ENCODE data around the gene GPS2.
A peak's percentile ranks its signal among the peaks of the same experiment; 100 is the strongest.

GPS2 gene

DNA sequence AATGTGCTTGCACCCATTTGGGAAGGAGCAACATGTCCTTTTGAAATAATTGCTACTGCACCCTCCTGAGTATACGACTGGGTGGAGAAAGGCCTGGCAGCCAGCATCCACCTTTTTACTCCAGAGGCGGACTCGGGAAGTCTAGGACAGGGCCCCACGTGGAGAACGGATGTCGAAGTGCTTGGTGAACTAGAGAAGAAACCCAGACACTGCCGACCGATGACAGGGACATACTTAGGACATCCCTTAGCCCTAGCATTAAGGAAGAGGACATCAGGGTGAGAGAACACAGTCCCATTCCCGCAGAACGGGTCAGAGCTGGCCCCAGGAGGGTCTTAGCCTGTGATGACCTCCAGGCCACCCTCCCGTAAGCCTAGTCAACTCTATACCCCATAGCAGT is 24.5 kb downstream of the GPS2 start:
- Histone ChIP-seq H3K4me1 (ENCODE audit: control insufficient read depth, insufficient read depth, low read length) (peaks cover 18% of the 10 kb centered on the region), H3K9me3 (ENCODE audit: control insufficient read depth, insufficient read depth, low read depth, low read length) (no peaks in the 10 kb centered on the region), H3K4me3 (ENCODE audit: low read depth, low read length) (no peak overlapping the region), H3K9ac (ENCODE audit: low read length) (no peak overlapping the region), H3K27me3 (ENCODE audit: control insufficient read depth, insufficient read depth, low read length) (peaks cover 12% of the 10 kb centered on the region), H3K27ac (ENCODE audit: low read depth, low read length) (no peak overlapping the region), H3K36me3 (ENCODE audit: control insufficient read depth, insufficient read depth, low read length) (peaks cover 20% of the 10 kb centered on the region; the same call in 1 of the 2 replicates)

DNA sequence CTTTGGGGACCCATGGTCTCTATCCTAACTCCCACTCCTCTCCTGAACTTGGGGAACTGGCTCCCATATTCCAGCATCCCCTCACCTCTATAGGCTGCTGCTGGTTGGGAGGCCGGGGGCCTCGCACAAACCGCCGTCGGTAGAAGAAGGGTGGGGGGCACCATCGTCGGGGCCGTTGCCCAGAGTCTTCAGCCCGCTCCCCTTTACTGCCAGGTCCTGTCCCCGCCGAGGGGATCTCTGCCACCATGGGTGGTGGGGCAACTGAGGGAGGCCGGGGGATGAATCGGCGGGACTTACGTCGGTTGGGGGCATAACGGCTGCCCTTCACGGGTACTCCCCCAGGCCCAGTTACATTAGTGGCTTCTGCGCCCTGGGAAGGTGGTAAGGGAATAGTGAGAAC is 25.0 kb downstream of the GPS2 start:
- Histone ChIP-seq H3K27me3 (ENCODE audit: control insufficient read depth, insufficient read depth, low read length) (peaks cover 7% of the 10 kb centered on the region; the same call in 1 of the 2 replicates), H3K27ac (ENCODE audit: low read depth, low read length) (no peak overlapping the region), H3K4me1 (ENCODE audit: control insufficient read depth, insufficient read depth, low read length) (peaks cover 18% of the 10 kb centered on the region), H3K4me3 (ENCODE audit: low read depth, low read length) (no peak overlapping the region), H3K9ac (ENCODE audit: low read length) (no peak overlapping the region), H3K36me3 (ENCODE audit: control insufficient read depth, insufficient read depth, low read length) (peaks cover 23% of the 10 kb centered on the region), H3K9me3 (ENCODE audit: control insufficient read depth, insufficient read depth, low read depth, low read length) (no peaks in the 10 kb centered on the region)

DNA sequence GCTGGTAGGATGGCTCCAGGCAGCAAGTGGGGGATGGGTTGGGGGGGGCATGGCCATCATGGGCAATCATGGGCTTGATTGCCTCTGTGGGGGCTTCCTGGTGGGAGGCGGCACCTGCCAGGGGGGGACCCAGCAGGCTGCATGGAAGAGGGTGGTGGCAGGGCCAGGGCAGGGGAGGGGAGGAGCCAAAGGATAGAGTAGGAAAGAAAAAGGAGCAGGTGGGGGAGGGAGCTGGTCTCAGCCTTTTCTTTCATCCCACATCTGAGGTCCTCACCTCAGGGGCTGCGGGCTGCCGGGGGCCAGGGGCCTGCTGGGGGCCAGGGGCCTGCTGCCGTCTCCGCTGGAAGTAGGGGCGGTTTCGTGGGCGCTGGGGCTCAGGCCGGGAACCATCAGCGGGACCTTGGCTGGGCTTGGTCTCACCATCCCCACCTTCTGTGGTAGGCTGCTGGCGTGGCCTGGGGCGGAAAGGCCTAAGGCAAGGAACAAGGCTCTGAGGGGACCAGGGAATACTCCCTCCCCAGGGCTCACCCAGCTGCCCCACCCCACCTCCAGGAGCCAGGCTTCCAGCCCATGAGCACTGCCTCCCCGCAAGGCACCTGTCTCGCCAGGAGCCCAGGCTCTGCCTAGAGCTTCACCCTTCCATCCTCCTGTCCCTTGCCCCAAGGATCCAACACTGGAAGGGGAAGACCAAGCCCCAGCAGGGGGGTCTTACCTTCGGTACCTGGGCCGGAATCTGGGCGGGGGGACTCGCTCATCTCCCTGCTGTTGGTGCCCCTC is 25.7 kb downstream of the GPS2 start:
- H3K9me3 ChIP-seq (ENCODE audit: control insufficient read depth, insufficient read depth, low read depth, low read length), result no peaks in the 10 kb centered on the region
- H3K4me1 ChIP-seq (ENCODE audit: control insufficient read depth, insufficient read depth, low read length), result peaks cover 15% of the 10 kb centered on the region
- no peak overlapping the region for H3K27ac ChIP-seq (ENCODE audit: low read depth, low read length)
- peaks cover 30% of the 10 kb centered on the region for H3K36me3 ChIP-seq (ENCODE audit: control insufficient read depth, insufficient read depth, low read length)
- H3K9ac ChIP-seq (ENCODE audit: low read length), result no peak overlapping the region
- H3K27me3 ChIP-seq (ENCODE audit: control insufficient read depth, insufficient read depth, low read length), result peaks cover 3% of the 10 kb centered on the region; the same call in 1 of the 2 replicates
- no peak overlapping the region for H3K4me3 ChIP-seq (ENCODE audit: low read depth, low read length)

DNA sequence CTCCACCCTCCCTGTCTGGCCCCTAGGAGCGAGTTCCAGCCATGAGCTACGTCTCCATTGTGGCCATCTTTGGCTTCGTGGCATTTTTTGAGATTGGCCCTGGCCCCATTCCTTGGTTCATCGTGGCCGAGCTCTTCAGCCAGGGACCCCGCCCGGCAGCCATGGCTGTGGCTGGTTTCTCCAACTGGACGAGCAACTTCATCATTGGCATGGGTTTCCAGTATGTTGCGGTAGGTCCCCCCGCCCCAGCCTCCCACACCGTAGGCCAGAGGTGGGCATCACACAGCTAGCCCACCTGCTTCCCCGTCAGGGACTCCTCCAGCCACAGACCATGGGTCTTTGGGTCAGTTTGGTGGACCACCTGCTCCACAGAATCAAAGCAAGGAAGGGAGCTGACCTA is 29.5 kb downstream of the GPS2 start:
- Histone ChIP-seq H3K27ac (ENCODE audit: low read depth, low read length) (no peak overlapping the region), H3K36me3 (ENCODE audit: control insufficient read depth, insufficient read depth, low read length) (peaks cover 36% of the 10 kb centered on the region), H3K9me3 (ENCODE audit: control insufficient read depth, insufficient read depth, low read depth, low read length) (no peaks in the 10 kb centered on the region), H3K9ac (ENCODE audit: low read length) (no peak overlapping the region), H3K4me1 (ENCODE audit: control insufficient read depth, insufficient read depth, low read length) (0 out of 2 replicates have a peak, but pooled peaks cover 3% of the 10 kb centered on the region), H3K4me3 (ENCODE audit: low read depth, low read length) (no peak overlapping the region), H3K27me3 (ENCODE audit: control insufficient read depth, insufficient read depth, low read length) (peaks cover 9% of the 10 kb centered on the region)

DNA sequence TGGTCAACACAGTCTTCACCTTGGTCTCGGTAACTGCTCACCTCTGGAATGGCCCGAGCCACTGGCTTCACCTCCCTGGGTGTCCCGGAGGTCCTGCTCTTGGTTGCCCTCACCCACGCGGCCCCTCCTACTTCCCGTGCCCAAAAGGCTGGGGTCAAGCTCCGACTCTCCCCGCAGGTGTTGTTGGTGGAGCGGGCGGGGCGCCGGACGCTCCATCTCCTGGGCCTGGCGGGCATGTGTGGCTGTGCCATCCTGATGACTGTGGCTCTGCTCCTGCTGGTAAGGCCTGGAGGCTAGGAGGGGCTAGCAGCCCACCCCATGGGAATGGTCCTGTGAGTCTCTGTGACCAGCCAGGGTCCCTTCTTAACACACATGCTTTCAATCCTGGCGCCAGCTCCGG is 30.2 kb downstream of the GPS2 start:
- Histone ChIP-seq H3K4me3 (ENCODE audit: low read depth, low read length) (no peak overlapping the region), H3K27me3 (ENCODE audit: control insufficient read depth, insufficient read depth, low read length) (peaks cover 9% of the 10 kb centered on the region), H3K9me3 (ENCODE audit: control insufficient read depth, insufficient read depth, low read depth, low read length) (no peaks in the 10 kb centered on the region), H3K9ac (ENCODE audit: low read length) (no peak overlapping the region), H3K27ac (ENCODE audit: low read depth, low read length) (no peak overlapping the region), H3K4me1 (ENCODE audit: control insufficient read depth, insufficient read depth, low read length) (peaks cover 7% of the 10 kb centered on the region), H3K36me3 (ENCODE audit: control insufficient read depth, insufficient read depth, low read length) (peaks cover 35% of the 10 kb centered on the region)

DNA sequence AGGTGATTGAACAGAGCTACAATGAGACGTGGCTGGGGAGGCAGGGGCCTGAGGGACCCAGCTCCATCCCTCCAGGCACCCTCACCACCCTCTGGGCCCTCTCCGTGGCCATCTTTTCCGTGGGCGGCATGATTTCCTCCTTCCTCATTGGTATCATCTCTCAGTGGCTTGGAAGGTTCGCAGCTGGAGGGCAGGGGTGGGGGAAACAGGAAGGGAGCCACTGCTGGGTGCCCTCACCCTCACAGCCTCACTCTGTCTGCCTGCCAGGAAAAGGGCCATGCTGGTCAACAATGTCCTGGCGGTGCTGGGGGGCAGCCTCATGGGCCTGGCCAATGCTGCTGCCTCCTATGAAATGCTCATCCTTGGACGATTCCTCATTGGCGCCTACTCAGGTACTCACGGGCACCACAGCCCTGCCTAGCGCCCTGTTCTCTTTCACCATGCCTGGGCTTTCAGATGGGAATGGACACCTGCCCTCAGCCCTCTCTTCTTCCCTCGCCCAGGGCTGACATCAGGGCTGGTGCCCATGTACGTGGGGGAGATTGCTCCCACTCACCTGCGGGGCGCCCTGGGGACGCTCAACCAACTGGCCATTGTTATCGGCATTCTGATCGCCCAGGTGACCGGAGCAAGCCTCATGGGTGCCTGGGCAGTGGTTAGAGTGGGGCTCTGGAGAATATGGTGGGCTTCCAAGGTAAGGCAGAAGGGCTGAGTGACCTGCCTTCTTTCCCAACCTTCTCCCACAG is 31.5 kb downstream of the GPS2 start:
- H3K27ac ChIP-seq (ENCODE audit: low read depth, low read length), result no peak overlapping the region
- peaks cover 35% of the 10 kb centered on the region for H3K36me3 ChIP-seq (ENCODE audit: control insufficient read depth, insufficient read depth, low read length)
- peaks cover 9% of the 10 kb centered on the region for H3K27me3 ChIP-seq (ENCODE audit: control insufficient read depth, insufficient read depth, low read length)
- no peak overlapping the region for H3K9ac ChIP-seq (ENCODE audit: low read length)
- H3K9me3 ChIP-seq (ENCODE audit: control insufficient read depth, insufficient read depth, low read depth, low read length), result no peaks in the 10 kb centered on the region
- H3K4me3 ChIP-seq (ENCODE audit: low read depth, low read length), result no peak overlapping the region
- peaks cover 11% of the 10 kb centered on the region for H3K4me1 ChIP-seq (ENCODE audit: control insufficient read depth, insufficient read depth, low read length)

DNA sequence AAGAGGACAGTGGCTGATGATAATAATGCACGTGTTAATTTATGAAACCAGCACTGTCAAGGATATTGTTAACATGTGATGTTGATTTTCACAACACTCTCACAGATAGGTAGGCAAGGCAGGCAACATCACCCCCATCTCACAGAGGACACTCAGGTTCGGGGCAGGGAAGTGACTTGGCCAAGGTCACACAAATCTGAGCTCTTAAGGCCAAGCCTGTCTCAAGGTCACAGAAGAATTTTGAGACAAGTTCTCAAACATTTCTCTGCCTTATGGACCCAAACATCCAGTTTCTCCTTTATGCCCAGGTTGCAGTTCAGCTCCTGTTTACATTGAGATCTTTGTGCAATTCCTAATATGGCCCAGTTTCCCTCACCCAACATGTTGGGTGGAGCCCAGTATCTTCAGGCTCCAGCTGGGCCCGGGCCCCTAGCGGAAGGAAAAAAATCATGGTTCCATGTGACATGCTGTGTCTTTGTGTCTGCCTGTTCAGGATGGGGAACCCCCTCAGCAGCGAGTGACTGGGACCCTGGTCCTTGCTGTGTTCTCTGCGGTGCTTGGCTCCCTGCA is 32.3 kb downstream of the GPS2 start:
- H3K9me3 ChIP-seq (ENCODE audit: control insufficient read depth, insufficient read depth, low read depth, low read length), result no peaks in the 10 kb centered on the region
- H3K27ac ChIP-seq (ENCODE audit: low read depth, low read length), result no peak overlapping the region
- H3K4me3 ChIP-seq (ENCODE audit: low read depth, low read length), result peak overlapping the region; percentile 77
- H3K4me1 ChIP-seq (ENCODE audit: control insufficient read depth, insufficient read depth, low read length), result peaks cover 11% of the 10 kb centered on the region
- H3K27me3 ChIP-seq (ENCODE audit: control insufficient read depth, insufficient read depth, low read length), result peaks cover 9% of the 10 kb centered on the region
- H3K9ac ChIP-seq (ENCODE audit: low read length), result peak overlapping the region; percentile 73
- H3K36me3 ChIP-seq (ENCODE audit: control insufficient read depth, insufficient read depth, low read length), result peaks cover 33% of the 10 kb centered on the region

DNA sequence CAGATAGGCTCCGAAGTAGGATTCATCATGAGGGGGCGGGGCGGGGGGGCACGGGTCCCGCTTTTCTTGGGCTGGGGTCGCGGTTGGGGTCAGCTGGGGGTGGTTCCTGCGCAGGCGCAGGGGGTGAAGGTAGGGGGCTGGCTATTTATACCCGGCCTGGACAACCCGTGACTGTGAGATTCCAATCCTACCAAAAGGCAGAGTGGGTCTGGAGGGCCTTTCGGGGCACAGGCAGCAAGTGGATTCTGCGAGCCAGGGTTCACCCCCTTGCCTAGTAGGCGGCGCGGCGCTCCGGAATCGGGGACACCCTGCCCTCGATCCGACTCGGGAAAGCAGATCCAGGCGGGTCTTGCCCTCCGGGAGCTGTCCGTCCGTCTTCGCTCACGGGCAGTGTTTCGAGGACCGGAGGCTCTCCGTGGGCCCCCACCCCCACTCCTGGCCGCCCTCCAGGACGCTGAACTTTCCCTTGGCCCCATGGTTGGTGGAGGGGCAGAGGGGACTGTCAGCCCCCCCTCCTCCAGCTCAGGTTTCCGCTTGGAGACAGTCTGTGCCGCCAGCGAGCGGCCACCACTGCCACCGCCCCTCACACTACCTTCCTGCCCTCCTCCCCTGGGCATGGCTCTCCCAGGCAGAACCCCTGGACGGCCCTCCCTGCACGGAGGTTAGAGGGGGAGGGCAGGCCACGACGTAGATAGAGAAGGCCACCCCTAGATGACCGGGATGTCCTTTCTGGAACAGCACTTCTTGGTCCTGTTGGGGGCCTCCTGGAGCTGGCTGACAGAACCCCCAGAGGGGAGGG is 33.0 kb downstream of the GPS2 start:
- H3K36me3 ChIP-seq (ENCODE audit: control insufficient read depth, insufficient read depth, low read length), result peaks cover 27% of the 10 kb centered on the region
- H3K27ac ChIP-seq (ENCODE audit: low read depth, low read length), result no peak overlapping the region
- H3K9me3 ChIP-seq (ENCODE audit: control insufficient read depth, insufficient read depth, low read depth, low read length), result no peaks in the 10 kb centered on the region
- H3K4me3 ChIP-seq (ENCODE audit: low read depth, low read length), result peak overlapping the region; percentile 77
- peaks cover 9% of the 10 kb centered on the region for H3K27me3 ChIP-seq (ENCODE audit: control insufficient read depth, insufficient read depth, low read length)
- H3K4me1 ChIP-seq (ENCODE audit: control insufficient read depth, insufficient read depth, low read length), result peaks cover 11% of the 10 kb centered on the region
- H3K9ac ChIP-seq (ENCODE audit: low read length), result peak overlapping the region; percentile 73

DNA sequence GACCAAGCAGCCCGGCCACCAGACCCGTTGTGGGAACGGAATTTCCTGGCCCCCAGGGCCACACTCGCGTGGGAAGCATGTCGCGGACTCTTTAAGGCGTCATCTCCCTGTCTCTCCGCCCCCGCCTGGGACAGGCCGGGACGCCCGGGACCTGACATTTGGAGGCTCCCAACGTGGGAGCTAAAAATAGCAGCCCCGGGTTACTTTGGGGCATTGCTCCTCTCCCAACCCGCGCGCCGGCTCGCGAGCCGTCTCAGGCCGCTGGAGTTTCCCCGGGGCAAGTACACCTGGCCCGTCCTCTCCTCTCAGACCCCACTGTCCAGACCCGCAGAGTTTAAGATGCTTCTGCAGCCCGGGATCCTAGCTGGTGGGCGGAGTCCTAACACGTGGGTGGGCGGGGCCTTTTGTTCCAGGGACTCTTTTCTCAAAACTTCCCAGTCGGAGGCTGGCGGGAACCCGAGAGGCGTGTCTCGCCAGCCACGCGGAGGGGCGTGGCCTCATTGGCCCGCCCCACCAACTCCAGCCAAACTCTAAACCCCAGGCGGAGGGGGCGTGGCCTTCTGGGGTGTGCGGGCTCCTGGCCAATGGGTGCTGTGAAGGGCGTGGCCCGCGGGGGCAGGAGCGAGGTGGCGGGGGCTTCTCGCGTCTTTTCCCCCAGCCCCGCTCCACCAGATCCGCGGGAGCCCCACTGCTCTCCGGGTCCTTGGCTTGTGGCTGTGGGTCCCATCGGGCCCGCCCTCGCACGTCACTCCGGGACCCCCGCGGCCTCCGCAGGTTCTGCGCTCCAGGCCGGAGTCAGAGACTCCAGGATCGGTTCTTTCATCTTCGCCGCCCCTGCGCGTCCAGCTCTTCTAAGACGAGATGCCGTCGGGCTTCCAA is 33.8 kb downstream of the GPS2 start, which contains the start of gene SLC2A4:
SLC2A4 (plus strand) TSS at position 645 of the 879 bp plus-strand sequence; CDS start at position 862, 217 bp downstream.
- peaks cover 11% of the 10 kb centered on the region for H3K4me1 ChIP-seq (ENCODE audit: control insufficient read depth, insufficient read depth, low read length)
- no peak within 1 kb of the TSS for H3K27ac ChIP-seq (ENCODE audit: low read depth, low read length)
- H3K36me3 ChIP-seq (ENCODE audit: control insufficient read depth, insufficient read depth, low read length), result peaks cover 23% of the 10 kb centered on the region
- H3K4me3 ChIP-seq (ENCODE audit: low read depth, low read length), result peak within 1 kb of the TSS; percentile 77
- H3K9me3 ChIP-seq (ENCODE audit: control insufficient read depth, insufficient read depth, low read depth, low read length), result no peaks in the 10 kb centered on the region
- H3K9ac ChIP-seq (ENCODE audit: low read length), result peak within 1 kb of the TSS; percentile 73
- peaks cover 9% of the 10 kb centered on the region for H3K27me3 ChIP-seq (ENCODE audit: control insufficient read depth, insufficient read depth, low read length)

Data from HUES6 (cell line).